Lower leg skin (tissue), 3 donors: ENCODE results near the gene IFRD2.

Experiments
- CTCF ChIP-seq, 3 donors: fragments of 450-650 bp; IDR thresholded peaks; one replicate each; pipeline ENCODE4 v1.5.1; 2016; ENCODE audit warnings: antibody characterized with exemption in 3 of 3, mild to moderate bottlenecking in 3 of 3, moderate library complexity in 2 of 3
- POLR2A ChIP-seq, 2 donors: fragments of 450-650 bp; IDR thresholded peaks; one replicate each; pipeline ENCODE4 v1.6.1; 2016 to 2017; ENCODE audit warnings: antibody characterized with exemption in 2 of 2, mild to moderate bottlenecking in 1 of 2, moderate library complexity in 1 of 2

GRCh38 chr3:50297384-50297775, 5.2 kb upstream of the IFRD2 start:
- TF ChIP-seq CTCF (IDR thresholded peaks at IDR 0.05) = no peak
- TF ChIP-seq POLR2A (IDR thresholded peaks at IDR 0.05) = no peak
